Neural progenitor cell (in vitro differentiated cells): Measurements from ENCODE around the gene S100A6.

Experiments used
- EZH2 ChIP-seq: fragments of 200-600 bp; sonication (generic); IDR thresholded peaks from 2 replicates; pipeline ENCODE4 v1.6.1; 2017; ENCODE audit warnings: antibody characterized with exemption, mild to moderate bottlenecking, moderate library complexity
- EZH2phosphoT487 ChIP-seq: fragments of 200-600 bp; sonication (generic); IDR thresholded peaks from 2 replicates; pipeline ENCODE4 v1.6.1; 2017; ENCODE audit warnings: antibody characterized with exemption
- TF ChIP-seq, protein P1 (sequence below): fragments of 200-600 bp; sonication (generic); IDR thresholded peaks from 2 replicates; pipeline ENCODE4 v1.5.1; 2017; ENCODE audit warnings: antibody characterized with exemption, mild to moderate bottlenecking

DNA sequence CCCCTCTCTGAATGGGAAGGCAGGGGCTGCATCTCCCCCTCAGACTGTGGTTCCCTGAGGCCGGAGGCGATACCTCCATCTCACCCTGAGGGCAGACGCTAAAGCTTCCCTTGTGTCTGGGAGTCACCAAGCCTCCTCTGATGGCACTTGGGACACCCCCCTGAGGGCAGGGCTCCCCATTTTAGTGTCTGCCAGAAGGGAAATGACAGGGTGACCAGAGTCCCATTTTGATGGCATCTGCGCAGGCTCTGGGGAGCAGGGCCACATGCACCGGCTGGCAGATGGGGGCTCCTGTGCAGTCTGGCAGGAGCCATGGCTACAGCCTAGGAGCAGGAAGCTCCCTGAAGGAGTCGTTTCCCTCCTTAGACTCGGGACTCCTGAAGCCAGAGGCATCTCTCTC lies 28.2 kb upstream of the S100A6 start:
- TF ChIP-seq, protein P1, sequence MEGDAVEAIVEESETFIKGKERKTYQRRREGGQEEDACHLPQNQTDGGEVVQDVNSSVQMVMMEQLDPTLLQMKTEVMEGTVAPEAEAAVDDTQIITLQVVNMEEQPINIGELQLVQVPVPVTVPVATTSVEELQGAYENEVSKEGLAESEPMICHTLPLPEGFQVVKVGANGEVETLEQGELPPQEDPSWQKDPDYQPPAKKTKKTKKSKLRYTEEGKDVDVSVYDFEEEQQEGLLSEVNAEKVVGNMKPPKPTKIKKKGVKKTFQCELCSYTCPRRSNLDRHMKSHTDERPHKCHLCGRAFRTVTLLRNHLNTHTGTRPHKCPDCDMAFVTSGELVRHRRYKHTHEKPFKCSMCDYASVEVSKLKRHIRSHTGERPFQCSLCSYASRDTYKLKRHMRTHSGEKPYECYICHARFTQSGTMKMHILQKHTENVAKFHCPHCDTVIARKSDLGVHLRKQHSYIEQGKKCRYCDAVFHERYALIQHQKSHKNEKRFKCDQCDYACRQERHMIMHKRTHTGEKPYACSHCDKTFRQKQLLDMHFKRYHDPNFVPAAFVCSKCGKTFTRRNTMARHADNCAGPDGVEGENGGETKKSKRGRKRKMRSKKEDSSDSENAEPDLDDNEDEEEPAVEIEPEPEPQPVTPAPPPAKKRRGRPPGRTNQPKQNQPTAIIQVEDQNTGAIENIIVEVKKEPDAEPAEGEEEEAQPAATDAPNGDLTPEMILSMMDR = no peak
- TF ChIP-seq EZH2 (no peak), EZH2phosphoT487 (no peak)
